DND-41 (cell line): ENCODE measurements around the gene CDK8.

ENCODE experiments used
- EZH2 ChIP-seq: IDR thresholded peaks from 3 replicates; pipeline ENCODE4 v1.6.1; 2012; ENCODE audit warnings: borderline replicate concordance, low read depth, mild to moderate bottlenecking, moderate library complexity, low read length, inconsistent platforms; ENCODE audit not compliant: severe bottlenecking
- TF ChIP-seq, protein P1 (sequence below): IDR thresholded peaks from 2 replicates; pipeline ENCODE4 v1.5.1; 2012; ENCODE audit warnings: borderline replicate concordance, low read length, moderate library complexity, mild to moderate bottlenecking; ENCODE audit not compliant: poor library complexity, severe bottlenecking; ENCODE audit errors: extremely low read depth

GRCh38 chr13:26221721-26222519 lies 32.0 kb upstream of the CDK8 start, which contains the start of gene RNF6:
- TF ChIP-seq, protein P1, sequence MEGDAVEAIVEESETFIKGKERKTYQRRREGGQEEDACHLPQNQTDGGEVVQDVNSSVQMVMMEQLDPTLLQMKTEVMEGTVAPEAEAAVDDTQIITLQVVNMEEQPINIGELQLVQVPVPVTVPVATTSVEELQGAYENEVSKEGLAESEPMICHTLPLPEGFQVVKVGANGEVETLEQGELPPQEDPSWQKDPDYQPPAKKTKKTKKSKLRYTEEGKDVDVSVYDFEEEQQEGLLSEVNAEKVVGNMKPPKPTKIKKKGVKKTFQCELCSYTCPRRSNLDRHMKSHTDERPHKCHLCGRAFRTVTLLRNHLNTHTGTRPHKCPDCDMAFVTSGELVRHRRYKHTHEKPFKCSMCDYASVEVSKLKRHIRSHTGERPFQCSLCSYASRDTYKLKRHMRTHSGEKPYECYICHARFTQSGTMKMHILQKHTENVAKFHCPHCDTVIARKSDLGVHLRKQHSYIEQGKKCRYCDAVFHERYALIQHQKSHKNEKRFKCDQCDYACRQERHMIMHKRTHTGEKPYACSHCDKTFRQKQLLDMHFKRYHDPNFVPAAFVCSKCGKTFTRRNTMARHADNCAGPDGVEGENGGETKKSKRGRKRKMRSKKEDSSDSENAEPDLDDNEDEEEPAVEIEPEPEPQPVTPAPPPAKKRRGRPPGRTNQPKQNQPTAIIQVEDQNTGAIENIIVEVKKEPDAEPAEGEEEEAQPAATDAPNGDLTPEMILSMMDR: no peak
- no peak for TF ChIP-seq EZH2
